Measurements from ENCODE around the gene ZC3H12C.

The ZC3H12C gene

GRCh38 chr11:110098645-110099044 is 5.5 kb downstream of the ZC3H12C start:
- DNase-seq, result peak; percentile 59 to 81

GRCh38 chr11:110100476-110101240 is 7.5 kb downstream of the ZC3H12C start:
- DNase-seq, result no peak

- DNase-seq, result no peak
Measured at GRCh38 chr11:110106713-110107274, 13.6 kb downstream of the ZC3H12C start.

- no peak for DNase-seq
Measured at GRCh38 chr11:110110854-110111253, 17.7 kb downstream of the ZC3H12C start.

- DNase-seq, result no peak
Measured at GRCh38 chr11:110112457-110112856, 19.3 kb downstream of the ZC3H12C start.

GRCh38 chr11:110113505-110113904 is 20.3 kb downstream of the ZC3H12C start:
- peak in 1 of 2 donors; percentile 27 for DNase-seq

GRCh38 chr11:110113973-110114372 is 20.8 kb downstream of the ZC3H12C start:
- no peak for DNase-seq

- DNase-seq, result no peak
Measured at GRCh38 chr11:110119317-110119716, 26.1 kb downstream of the ZC3H12C start.

GRCh38 chr11:110121204-110121603 is 28.0 kb downstream of the ZC3H12C start:
- no peak for DNase-seq

GRCh38 chr11:110123003-110123402 is 29.8 kb downstream of the ZC3H12C start:
- DNase-seq, result no peak

GRCh38 chr11:110124605-110125004 is 31.4 kb downstream of the ZC3H12C start:
- no peak for DNase-seq

GRCh38 chr11:110125632-110126031 is 32.4 kb downstream of the ZC3H12C start:
- DNase-seq, result no peak

GRCh38 chr11:110126936-110127335 is 33.7 kb downstream of the ZC3H12C start:
- no peak for DNase-seq

GRCh38 chr11:110128161-110128560 is 35.0 kb downstream of the ZC3H12C start:
- DNase-seq, result no peak

GRCh38 chr11:110130642-110131238 is 37.5 kb downstream of the ZC3H12C start:
- no peak for DNase-seq

GRCh38 chr11:110131386-110132123 is 38.4 kb downstream of the ZC3H12C start:
- no peak for DNase-seq

GRCh38 chr11:110133160-110133559 is 40.0 kb downstream of the ZC3H12C start:
- DNase-seq, result no peak

- DNase-seq, result no peak
Measured at GRCh38 chr11:110134110-110134509, 40.9 kb downstream of the ZC3H12C start.

- DNase-seq, result no peak
Measured at GRCh38 chr11:110141812-110142211, 48.6 kb downstream of the ZC3H12C start.

GRCh38 chr11:110147962-110148709 is 54.9 kb downstream of the ZC3H12C start:
- DNase-seq, result no peak

- no peak for DNase-seq
Measured at GRCh38 chr11:110148775-110149744, 55.9 kb downstream of the ZC3H12C start.

Data from inflammatory macrophage (primary cell).